Activated CD8-positive, alpha-beta T cell treated with anti-CD3 and anti-CD28 coated beads, Interleukin-2, amount 10 ng/mL, durations not matched to agents 7 days and 5 days (primary cell): Measurements from ENCODE around the gene PDS5B. TPM values are rescaled to one million over a fixed set of nuclear protein-coding genes. Genes with fewer than 3 reads are reported as not detected.
"Not testable (repeated sequence)": the region's sequence is repeated elsewhere in the genome, so short reads cannot be mapped to it uniquely, and the experiment has no call there.

ENCODE experiments used
- ATAC-seq: fragments of 150-1000 bp; cut with Tn5 transposase; one replicate; pipeline ENCODE4 v1.10.0; 2021; ENCODE audit warnings: moderate library complexity
- CTCF ChIA-PET: fragments of 350-600 bp; sonication (Branson Sonifier 250); formaldehyde crosslinking; loops from one replicate; lab custom pipeline; 2021; ENCODE audit warnings: antibody characterized with exemption; lab: Charles Lee
- POLR2A ChIA-PET: fragments of 350-600 bp; sonication (Branson Sonifier 250); formaldehyde crosslinking; loops from one replicate; lab custom pipeline; 2021; ENCODE audit warnings: antibody characterized with exemption; lab: Charles Lee
- DNase-seq: peaks from one replicate; pipeline ENCODE4 v3.0.0-alpha.2; 2020
- H3K27ac Mint-ChIP-seq: one replicate; pipeline ENCODE4 v1.8.0; 2021; ENCODE audit warnings: mild to moderate bottlenecking, mixed read lengths
- H3K27me3 Mint-ChIP-seq: one replicate; pipeline ENCODE4 v1.8.0; 2021; ENCODE audit warnings: low read depth, mixed read lengths
- H3K36me3 Mint-ChIP-seq: one replicate; pipeline ENCODE4 v1.8.0; 2021; ENCODE audit warnings: low read depth, mixed read lengths
- H3K4me1 Mint-ChIP-seq: one replicate; pipeline ENCODE4 v1.8.0; 2021; ENCODE audit warnings: low read depth, mixed read lengths
- H3K4me3 Mint-ChIP-seq: one replicate; pipeline ENCODE4 v1.8.0; 2021; ENCODE audit warnings: mild to moderate bottlenecking, mixed read lengths
- H3K9me3 Mint-ChIP-seq: one replicate; pipeline ENCODE4 v1.8.0; 2022; ENCODE audit warnings: mixed read lengths; ENCODE audit not compliant: insufficient read depth
- total RNA-seq, 2 experiments: library from RNA; stranded (reverse); gene quantifications; one replicate each; pipeline ENCODE4 v1.2.3, GENCODE V29; 2021

Gene PDS5B
- total RNA-seq, 2 experiments from 2014 or later, result 62.5 to 72.3 TPM

DNA sequence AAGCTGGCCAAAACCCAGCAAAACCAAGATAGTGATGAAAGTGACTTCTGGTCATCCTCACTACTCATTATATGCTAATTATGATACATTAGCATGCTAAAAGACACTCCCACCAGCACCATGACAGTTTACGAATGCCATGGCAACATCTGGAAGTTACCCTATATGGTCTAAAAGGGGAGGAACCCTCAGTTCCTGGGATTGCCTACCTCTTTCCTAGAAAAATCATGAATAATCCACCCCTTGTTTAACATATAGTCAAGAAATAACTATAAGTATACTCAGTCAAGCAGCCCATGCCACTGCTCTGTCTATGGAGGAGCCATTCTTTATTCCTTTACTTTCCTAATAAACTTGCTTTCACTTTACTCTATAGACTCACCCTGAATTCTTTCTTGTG lies 25.4 kb upstream of the PDS5B start:
- H3K27ac Mint-ChIP-seq, POLR2A ChIA-PET, DNase-seq, H3K36me3 Mint-ChIP-seq, H3K4me1 Mint-ChIP-seq, H3K27me3 Mint-ChIP-seq, H3K4me3 Mint-ChIP-seq, ATAC-seq: not testable (repeated sequence)
- peaks cover 11% of the 10 kb centered on the region for H3K9me3 Mint-ChIP-seq
- CTCF ChIA-PET, result interaction anchor here (1.5 kb wide), 1 partner anchor 20 kb away, joined by 6 read pairs; no protein-coding TSS in a partner anchor

- H3K36me3 Mint-ChIP-seq, H3K4me3 Mint-ChIP-seq, H3K4me1 Mint-ChIP-seq, H3K27ac Mint-ChIP-seq, DNase-seq, H3K27me3 Mint-ChIP-seq, ATAC-seq, POLR2A ChIA-PET: not testable (repeated sequence)
- H3K9me3 Mint-ChIP-seq, result peaks cover 14% of the 10 kb centered on the region
- CTCF ChIA-PET, result interaction anchor here (1.2 kb wide), 1 partner anchor 194 kb away, joined by 3 read pairs; no protein-coding TSS in a partner anchor
These were observed 10.6 kb upstream of the PDS5B start for GRCh38 chr13:32575687-32576086.

DNA sequence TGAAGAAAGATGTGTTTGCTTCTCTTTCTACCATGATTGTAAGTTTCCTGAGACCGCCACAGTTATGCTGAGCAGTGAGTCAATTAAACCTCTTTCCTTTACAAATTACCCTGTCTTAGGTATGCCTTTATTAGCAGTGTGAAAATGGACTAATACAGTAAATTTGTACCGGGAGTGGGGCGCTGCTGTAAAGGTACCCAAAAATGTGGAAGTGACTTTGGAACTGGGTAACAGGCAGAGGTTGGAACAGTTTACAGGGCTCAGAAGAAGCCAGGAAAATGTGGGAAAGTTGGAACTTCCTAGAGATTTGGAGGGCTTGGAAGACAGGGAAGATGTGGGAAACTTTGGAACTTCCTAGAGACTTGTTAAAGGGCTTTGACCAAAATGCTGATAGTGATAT lies 9.2 kb upstream of the PDS5B start:
- peaks cover 14% of the 10 kb centered on the region for H3K9me3 Mint-ChIP-seq
- no peak overlapping the region for H3K4me3 Mint-ChIP-seq
- H3K4me1 Mint-ChIP-seq, result no peaks in the 10 kb centered on the region
- H3K27me3 Mint-ChIP-seq, result no peaks in the 10 kb centered on the region
- ATAC-seq (no peak), DNase-seq (no peak)
- no peak overlapping the region for H3K27ac Mint-ChIP-seq
- peaks cover 4% of the 10 kb centered on the region for H3K36me3 Mint-ChIP-seq
- ChIA-PET CTCF (no interaction called here), POLR2A (no interaction called here)

- peaks cover 14% of the 10 kb centered on the region for H3K9me3 Mint-ChIP-seq
- ChIA-PET POLR2A (interaction anchor here (1.0 kb wide), 1 partner anchor 43 kb away, joined by 3 read pairs; no protein-coding TSS in a partner anchor), CTCF (interaction anchor here (0.7 to 3.8 kb wide), 47 partner anchors 10 to 1096 kb away, joined by 3 to 35 read pairs (median 4); partner anchors contain the start of genes BRCA2, N4BP2L1, N4BP2L2 and ZAR1L)
- H3K4me3 Mint-ChIP-seq, result no peak overlapping the region
- no peak overlapping the region for H3K27ac Mint-ChIP-seq
- DNase-seq, result no peak
- H3K36me3 Mint-ChIP-seq, result peaks cover 4% of the 10 kb centered on the region
- peaks cover 6% of the 10 kb centered on the region for H3K27me3 Mint-ChIP-seq
- peaks cover 9% of the 10 kb centered on the region for H3K4me1 Mint-ChIP-seq
- ATAC-seq, result no peak
These were observed 5.0 kb upstream of the PDS5B start for GRCh38 chr13:32581177-32581786.

GRCh38 chr13:32582281-32582680 lies 4.0 kb upstream of the PDS5B start:
- H3K27me3 Mint-ChIP-seq, result peaks cover 6% of the 10 kb centered on the region
- ATAC-seq (no peak), DNase-seq (no peak)
- no peak overlapping the region for H3K4me3 Mint-ChIP-seq
- H3K9me3 Mint-ChIP-seq, result peaks cover 9% of the 10 kb centered on the region
- peaks cover 2% of the 10 kb centered on the region for H3K36me3 Mint-ChIP-seq
- CTCF ChIA-PET, result interaction anchor here (0.9 to 3.8 kb wide), 22 partner anchors 11 to 672 kb away, joined by 3 to 35 read pairs (median 6); no protein-coding TSS in a partner anchor
- H3K27ac Mint-ChIP-seq, result no peak overlapping the region
- POLR2A ChIA-PET, result no interaction called here
- peaks cover 9% of the 10 kb centered on the region for H3K4me1 Mint-ChIP-seq

- H3K27ac Mint-ChIP-seq, result no peak overlapping the region
- peaks cover 13% of the 10 kb centered on the region for H3K4me1 Mint-ChIP-seq
- ChIA-PET POLR2A (no interaction called here), CTCF (interaction anchor here (3.1 to 3.8 kb wide), 3 partner anchors 115 to 673 kb away, joined by 17 to 35 read pairs (median 31); no protein-coding TSS in a partner anchor)
- H3K4me3 Mint-ChIP-seq, result no peak overlapping the region
- H3K9me3 Mint-ChIP-seq, result peaks cover 2% of the 10 kb centered on the region
- peaks cover 7% of the 10 kb centered on the region for H3K36me3 Mint-ChIP-seq
- no peak for ATAC-seq
- no peak for DNase-seq
- H3K27me3 Mint-ChIP-seq, result peaks cover 6% of the 10 kb centered on the region
These were observed 3.3 kb upstream of the PDS5B start for GRCh38 chr13:32582991-32583390.

- H3K36me3 Mint-ChIP-seq, result peaks cover 8% of the 10 kb centered on the region
- ChIA-PET POLR2A (interaction anchor here (0.6 to 1.1 kb wide), 2 partner anchors 151 to 158 kb away, joined by 3 to 5 read pairs; partner anchors contain the start of gene N4BP2L1), CTCF (interaction anchor here (0.7 to 2.7 kb wide), 30 partner anchors 15 to 560 kb away, joined by 3 to 19 read pairs (median 4); partner anchors contain the start of gene N4BP2L1)
- peaks cover 34% of the 10 kb centered on the region for H3K4me1 Mint-ChIP-seq
- peak overlapping the region; percentile 91 for H3K27ac Mint-ChIP-seq
- DNase-seq, result peak; percentile 25
- peak overlapping the region; percentile 76 for H3K4me3 Mint-ChIP-seq
- H3K9me3 Mint-ChIP-seq, result no peaks in the 10 kb centered on the region
- ATAC-seq, result no peak
- H3K27me3 Mint-ChIP-seq, result peaks cover 6% of the 10 kb centered on the region
These were observed 637 bp upstream of the PDS5B start for GRCh38 chr13:32585550-32586079.

DNA sequence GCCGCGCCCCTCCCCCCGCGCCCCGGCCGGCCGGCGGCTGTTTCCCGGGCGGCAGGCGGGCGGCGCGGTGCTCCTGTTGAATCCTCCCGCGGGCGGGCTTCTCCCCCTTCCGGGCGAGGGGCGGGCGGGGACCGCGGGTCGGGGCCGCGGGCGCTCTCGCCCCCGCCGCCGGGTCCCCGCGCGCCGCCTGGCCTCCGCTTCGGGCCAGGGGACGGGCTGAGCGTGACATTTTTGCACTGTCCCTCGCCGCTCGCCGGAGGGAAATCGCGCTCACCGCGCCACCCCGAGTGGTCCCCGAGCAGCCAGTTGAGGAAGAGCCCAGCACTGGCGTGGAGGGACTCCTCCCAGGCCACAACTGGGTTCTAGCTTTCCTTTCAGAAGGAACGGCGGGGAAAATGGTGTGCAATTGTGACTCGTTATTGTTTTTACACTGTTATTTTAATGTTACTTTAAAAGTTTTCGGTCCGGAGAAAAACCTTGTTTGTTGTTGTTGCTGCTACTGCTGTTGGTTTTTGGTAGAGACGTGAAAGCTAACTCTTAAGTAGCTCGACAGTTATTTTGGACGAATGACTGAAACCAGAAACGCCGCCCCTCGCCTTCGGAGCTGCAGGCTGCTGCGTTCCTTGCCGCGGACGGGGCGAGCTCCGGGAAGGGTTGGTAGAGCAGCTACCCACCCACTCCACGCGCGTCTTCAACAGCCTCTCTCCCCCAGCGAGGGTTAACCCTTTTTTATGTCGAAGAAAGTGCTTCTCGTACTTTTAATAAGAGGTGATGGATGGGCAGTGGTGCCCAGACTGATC lies 959 bp downstream of the PDS5B start:
- CTCF ChIA-PET, result interaction anchor here (0.7 to 4.4 kb wide), 27 partner anchors 9 to 956 kb away, joined by 3 to 65 read pairs (median 5); partner anchors contain the start of genes BRCA2, N4BP2L1, N4BP2L2 and ZAR1L

DNA sequence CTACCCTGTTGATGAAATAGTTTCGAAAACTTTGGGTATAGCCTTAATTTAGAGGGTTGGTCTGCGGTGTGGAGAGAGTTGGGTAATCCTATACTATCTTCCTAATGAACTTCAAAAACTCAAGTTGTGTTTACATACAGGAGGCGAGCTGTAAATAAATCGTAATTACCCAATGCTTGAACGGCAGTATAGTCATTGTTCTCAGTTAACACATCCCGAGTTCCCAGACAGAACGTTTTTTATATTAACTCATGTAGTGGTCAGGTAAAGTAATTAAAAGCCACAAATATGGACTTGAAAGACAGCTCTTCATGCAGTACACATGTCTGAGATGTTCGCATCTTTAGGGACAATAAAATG lies 1.5 kb downstream of the PDS5B start:
- POLR2A ChIA-PET, result interaction anchor here (0.6 to 2.3 kb wide), 10 partner anchors 48 to 955 kb away, joined by 3 to 8 read pairs (median 3); partner anchors contain the start of genes BRCA2, N4BP2L2 and ZAR1L
- Mint-ChIP-seq H3K4me3 (peak overlapping the region; percentile 92), H3K9me3 (no peaks in the 10 kb centered on the region), H3K36me3 (peaks cover 12% of the 10 kb centered on the region), H3K4me1 (peaks cover 40% of the 10 kb centered on the region), H3K27me3 (peaks cover 4% of the 10 kb centered on the region), H3K27ac (peak overlapping the region; percentile 87)
- ATAC-seq (no peak), DNase-seq (no peak)
- CTCF ChIA-PET, result interaction anchor here (0.7 to 4.4 kb wide), 29 partner anchors 9 to 955 kb away, joined by 3 to 65 read pairs (median 4); partner anchors contain the start of genes BRCA2, N4BP2L1, N4BP2L2 and ZAR1L

More for the DNA sequence above, 959 bp downstream of the PDS5B start:
- Mint-ChIP-seq H3K27ac (peak overlapping the region; percentile 87), H3K27me3 (peaks cover 5% of the 10 kb centered on the region), H3K36me3 (peaks cover 8% of the 10 kb centered on the region), H3K4me3 (peak overlapping the region; percentile 92), H3K9me3 (no peaks in the 10 kb centered on the region), H3K4me1 (peaks cover 40% of the 10 kb centered on the region)
- POLR2A ChIA-PET, result interaction anchor here (0.6 to 2.3 kb wide), 10 partner anchors 49 to 956 kb away, joined by 3 to 8 read pairs (median 3); partner anchors contain the start of genes BRCA2, N4BP2L2 and ZAR1L
- DNase-seq (peak; percentile 63), ATAC-seq (peak; percentile 42)

DNA sequence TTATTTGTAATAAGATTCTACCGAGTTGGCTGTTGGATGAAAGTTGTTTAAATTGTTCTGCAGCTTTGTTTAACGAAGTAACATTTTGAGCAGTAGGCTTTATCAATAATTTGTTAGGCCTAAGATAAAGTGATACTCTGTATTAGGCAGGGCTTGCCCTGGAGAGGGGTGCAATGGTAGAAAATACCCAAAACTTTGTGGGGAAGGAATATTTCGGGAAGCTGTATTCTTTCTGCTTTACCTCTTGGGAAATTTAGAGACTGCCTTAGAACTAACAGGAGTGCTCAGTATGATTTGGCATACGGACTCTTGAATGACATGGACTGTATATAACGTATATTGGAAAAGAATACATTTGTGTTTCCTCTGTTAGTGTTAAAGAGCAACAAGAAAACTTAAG lies 2.5 kb downstream of the PDS5B start:
- Mint-ChIP-seq H3K4me1 (peaks cover 43% of the 10 kb centered on the region), H3K4me3 (peak overlapping the region; percentile 92), H3K27ac (no peak overlapping the region), H3K36me3 (peaks cover 16% of the 10 kb centered on the region), H3K9me3 (no peaks in the 10 kb centered on the region), H3K27me3 (peaks cover 4% of the 10 kb centered on the region)
- POLR2A ChIA-PET, result interaction anchor here (1.7 to 2.3 kb wide), 4 partner anchors 50 to 274 kb away, joined by 5 to 8 read pairs (median 7); partner anchors contain the start of genes BRCA2, N4BP2L2 and ZAR1L
- ATAC-seq (no peak), DNase-seq (no peak)
- CTCF ChIA-PET, result interaction anchor here (0.6 to 4.4 kb wide), 12 partner anchors 16 to 469 kb away, joined by 3 to 65 read pairs (median 4); no protein-coding TSS in a partner anchor

- peaks cover 4% of the 10 kb centered on the region for H3K27me3 Mint-ChIP-seq
- peaks cover 48% of the 10 kb centered on the region for H3K4me1 Mint-ChIP-seq
- DNase-seq, result no peak
- no peak overlapping the region for H3K4me3 Mint-ChIP-seq
- no peaks in the 10 kb centered on the region for H3K9me3 Mint-ChIP-seq
- POLR2A ChIA-PET, result no interaction called here
- CTCF ChIA-PET, result interaction anchor here (0.7 to 4.4 kb wide), 6 partner anchors 9 to 323 kb away, joined by 3 to 65 read pairs (median 6); no protein-coding TSS in a partner anchor
- ATAC-seq, result no peak
- peaks cover 16% of the 10 kb centered on the region for H3K36me3 Mint-ChIP-seq
- no peak overlapping the region for H3K27ac Mint-ChIP-seq
These were observed 3.2 kb downstream of the PDS5B start for GRCh38 chr13:32589471-32589870.
